ENCODE measurements around the gene SIPA1.

The SIPA1 gene, protein sequence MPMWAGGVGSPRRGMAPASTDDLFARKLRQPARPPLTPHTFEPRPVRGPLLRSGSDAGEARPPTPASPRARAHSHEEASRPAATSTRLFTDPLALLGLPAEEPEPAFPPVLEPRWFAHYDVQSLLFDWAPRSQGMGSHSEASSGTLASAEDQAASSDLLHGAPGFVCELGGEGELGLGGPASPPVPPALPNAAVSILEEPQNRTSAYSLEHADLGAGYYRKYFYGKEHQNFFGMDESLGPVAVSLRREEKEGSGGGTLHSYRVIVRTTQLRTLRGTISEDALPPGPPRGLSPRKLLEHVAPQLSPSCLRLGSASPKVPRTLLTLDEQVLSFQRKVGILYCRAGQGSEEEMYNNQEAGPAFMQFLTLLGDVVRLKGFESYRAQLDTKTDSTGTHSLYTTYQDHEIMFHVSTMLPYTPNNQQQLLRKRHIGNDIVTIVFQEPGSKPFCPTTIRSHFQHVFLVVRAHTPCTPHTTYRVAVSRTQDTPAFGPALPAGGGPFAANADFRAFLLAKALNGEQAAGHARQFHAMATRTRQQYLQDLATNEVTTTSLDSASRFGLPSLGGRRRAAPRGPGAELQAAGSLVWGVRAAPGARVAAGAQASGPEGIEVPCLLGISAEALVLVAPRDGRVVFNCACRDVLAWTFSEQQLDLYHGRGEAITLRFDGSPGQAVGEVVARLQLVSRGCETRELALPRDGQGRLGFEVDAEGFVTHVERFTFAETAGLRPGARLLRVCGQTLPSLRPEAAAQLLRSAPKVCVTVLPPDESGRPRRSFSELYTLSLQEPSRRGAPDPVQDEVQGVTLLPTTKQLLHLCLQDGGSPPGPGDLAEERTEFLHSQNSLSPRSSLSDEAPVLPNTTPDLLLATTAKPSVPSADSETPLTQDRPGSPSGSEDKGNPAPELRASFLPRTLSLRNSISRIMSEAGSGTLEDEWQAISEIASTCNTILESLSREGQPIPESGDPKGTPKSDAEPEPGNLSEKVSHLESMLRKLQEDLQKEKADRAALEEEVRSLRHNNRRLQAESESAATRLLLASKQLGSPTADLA

DNA sequence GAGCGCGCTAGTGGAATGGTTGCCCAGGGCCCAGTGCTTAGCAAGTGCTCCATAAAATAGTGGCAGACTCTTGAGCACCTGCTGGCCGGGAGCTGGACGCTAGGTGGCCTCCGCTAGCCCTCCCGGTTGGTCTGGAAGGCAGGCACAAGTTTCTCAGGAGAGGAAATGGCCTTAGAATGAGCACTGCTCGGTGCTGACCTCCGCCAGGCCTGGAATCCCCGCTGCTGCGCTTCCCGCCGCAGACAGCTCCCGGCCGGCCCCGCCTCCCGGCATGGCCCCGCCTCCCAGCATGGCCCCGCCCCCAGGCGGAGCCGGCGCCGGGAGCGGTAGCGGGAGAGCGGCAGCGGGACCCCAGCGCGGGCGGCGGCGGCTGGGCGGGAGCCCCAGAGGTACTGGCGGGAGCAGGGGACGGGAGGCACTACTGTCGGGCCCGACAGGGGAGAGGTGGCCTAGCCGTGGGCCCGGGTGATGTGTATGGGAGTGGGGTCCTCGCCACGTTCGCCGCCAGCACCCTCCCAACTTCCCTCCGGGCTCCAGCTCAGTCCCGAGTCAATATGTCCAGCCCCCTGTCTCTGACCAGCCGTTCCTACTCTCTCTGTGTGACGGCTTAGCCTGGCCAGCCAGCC lies at the start of gene SIPA1:
Gene SIPA1 (plus strand): TSS at position 308 of the 626 bp plus-strand sequence. CDS start 2,821 bp downstream, outside the sequence.
- peak; percentile 80 for DNase-seq (ENCODE audit: low read depth)
- TF ChIP-seq, protein P1, sequence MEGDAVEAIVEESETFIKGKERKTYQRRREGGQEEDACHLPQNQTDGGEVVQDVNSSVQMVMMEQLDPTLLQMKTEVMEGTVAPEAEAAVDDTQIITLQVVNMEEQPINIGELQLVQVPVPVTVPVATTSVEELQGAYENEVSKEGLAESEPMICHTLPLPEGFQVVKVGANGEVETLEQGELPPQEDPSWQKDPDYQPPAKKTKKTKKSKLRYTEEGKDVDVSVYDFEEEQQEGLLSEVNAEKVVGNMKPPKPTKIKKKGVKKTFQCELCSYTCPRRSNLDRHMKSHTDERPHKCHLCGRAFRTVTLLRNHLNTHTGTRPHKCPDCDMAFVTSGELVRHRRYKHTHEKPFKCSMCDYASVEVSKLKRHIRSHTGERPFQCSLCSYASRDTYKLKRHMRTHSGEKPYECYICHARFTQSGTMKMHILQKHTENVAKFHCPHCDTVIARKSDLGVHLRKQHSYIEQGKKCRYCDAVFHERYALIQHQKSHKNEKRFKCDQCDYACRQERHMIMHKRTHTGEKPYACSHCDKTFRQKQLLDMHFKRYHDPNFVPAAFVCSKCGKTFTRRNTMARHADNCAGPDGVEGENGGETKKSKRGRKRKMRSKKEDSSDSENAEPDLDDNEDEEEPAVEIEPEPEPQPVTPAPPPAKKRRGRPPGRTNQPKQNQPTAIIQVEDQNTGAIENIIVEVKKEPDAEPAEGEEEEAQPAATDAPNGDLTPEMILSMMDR (conservative IDR thresholded peaks at IDR 0.05; ENCODE audit: low read length), result peak; percentile 44
- peak within 1 kb of the TSS; percentile 79 for H3K4me3 ChIP-seq (ENCODE audit: low read length)

DNA sequence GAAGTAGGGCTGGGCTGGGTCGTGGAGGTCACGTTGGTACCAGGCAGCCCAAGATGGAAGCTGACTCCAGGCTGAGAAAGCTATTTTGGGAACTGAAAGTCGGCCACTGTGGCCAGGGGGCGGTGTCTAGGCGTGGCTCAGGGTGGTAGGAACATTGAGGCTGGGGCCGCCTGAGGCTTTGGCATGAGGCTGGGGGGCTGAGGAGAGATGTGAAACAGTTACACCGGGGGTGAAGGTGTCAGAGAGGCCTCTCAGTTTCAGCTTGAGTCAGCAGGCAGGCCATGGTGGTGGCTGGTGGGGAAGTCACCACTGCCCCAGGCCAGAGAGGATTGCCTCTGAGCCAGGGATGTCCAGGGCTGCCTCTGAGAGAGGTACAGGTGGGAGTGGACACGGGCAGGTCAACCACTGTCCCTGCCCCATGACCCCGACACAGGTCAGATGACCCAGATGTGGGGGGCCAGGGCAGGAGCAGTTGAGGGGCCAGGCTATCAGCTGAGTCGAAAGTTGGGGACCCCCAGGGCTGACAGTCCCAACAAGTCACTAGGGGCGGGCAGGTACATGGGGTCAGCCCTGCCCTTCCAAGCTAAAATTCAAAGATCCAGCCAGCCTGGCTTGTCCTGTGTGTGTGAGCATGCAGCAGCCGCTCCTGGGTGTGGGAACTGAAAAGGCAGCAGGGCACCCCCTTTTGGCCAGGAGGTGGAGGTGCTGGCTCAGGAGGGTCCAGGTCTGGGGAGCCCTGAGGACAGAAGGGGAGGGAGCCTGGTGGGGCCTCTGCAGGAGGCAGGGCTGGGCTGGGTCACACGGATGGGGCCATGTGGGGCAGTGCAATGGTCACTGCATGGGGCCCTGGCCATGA lies 49.5 kb upstream of the SIPA1 start:
- TF ChIP-seq, protein P1 (conservative IDR thresholded peaks at IDR 0.05; ENCODE audit: low read length), result peak; percentile 44
- no peak for DNase-seq (ENCODE audit: low read depth)

DNA sequence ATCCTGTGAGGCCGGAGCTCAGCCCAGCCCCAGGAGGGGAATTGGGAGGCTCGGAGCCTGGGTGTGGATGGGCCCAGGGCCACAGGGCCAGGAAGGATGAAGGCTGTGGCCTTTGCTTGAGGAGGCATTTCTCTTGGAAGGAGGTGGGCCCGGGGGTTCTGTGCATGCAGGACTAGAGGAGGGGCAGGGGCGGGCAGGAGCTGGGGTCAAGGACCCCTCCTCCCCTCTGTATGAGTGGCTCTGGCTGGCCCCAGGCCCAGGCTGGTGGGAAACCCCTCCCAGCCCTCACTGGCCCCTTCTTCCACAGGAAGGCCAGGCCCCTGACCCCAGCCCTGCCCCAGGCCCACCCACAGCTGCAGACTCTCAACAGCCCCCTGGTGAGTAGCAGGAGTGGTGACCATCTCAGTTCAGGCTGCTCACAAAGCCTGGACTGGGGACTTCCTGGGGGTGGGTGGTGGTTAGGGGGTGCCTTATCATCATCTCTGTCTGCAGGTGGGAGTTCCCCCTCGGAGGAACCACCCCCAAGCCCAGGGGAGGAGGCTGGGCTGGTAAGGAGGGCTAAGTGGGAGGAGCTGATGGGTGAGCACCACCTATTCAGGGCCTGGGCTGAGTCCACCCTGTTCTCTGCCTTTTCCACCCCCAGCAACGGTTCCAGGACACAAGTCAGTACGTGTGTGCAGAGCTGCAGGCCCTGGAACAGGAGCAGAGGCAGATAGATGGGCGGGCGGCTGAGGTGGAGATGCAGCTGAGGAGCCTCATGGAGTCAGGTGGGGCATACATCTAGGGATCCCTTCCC lies 48.3 kb upstream of the SIPA1 start:
- no peak for DNase-seq (ENCODE audit: low read depth)
- H3K4me3 ChIP-seq (ENCODE audit: low read length), result no peak overlapping the region
- TF ChIP-seq, protein P1 (conservative IDR thresholded peaks at IDR 0.05; ENCODE audit: low read length), result no peak

More for the DNA sequence above, 49.5 kb upstream of the SIPA1 start:
- H3K4me3 ChIP-seq (ENCODE audit: low read length), result no peak overlapping the region

DNA sequence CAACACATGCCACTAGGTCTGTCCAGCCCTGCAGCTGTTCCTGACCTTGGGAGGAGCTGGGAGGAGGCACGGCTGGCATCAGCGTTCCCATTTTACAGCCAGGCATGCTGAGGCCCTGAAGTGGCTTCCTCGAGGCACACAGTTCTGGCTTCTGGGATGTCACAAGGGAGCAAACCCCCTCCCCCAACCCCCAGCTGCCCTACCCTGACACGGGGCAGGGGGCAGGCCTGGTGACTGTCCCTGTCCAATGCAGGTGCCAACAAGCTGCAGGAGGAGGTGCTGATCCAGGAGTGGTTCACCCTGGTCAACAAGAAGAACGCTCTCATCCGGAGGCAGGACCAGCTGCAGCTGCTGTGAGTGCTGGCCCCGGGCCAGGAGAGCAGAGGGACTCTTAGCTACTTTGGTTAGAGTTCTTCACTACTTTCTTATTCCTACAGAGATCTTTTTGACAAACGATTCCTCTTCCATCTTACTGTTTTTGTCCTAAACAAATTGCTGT lies 47.6 kb upstream of the SIPA1 start:
- no peak for DNase-seq (ENCODE audit: low read depth)
- TF ChIP-seq, protein P1 (conservative IDR thresholded peaks at IDR 0.05; ENCODE audit: low read length), result no peak
- H3K4me3 ChIP-seq (ENCODE audit: low read length), result no peak overlapping the region

DNA sequence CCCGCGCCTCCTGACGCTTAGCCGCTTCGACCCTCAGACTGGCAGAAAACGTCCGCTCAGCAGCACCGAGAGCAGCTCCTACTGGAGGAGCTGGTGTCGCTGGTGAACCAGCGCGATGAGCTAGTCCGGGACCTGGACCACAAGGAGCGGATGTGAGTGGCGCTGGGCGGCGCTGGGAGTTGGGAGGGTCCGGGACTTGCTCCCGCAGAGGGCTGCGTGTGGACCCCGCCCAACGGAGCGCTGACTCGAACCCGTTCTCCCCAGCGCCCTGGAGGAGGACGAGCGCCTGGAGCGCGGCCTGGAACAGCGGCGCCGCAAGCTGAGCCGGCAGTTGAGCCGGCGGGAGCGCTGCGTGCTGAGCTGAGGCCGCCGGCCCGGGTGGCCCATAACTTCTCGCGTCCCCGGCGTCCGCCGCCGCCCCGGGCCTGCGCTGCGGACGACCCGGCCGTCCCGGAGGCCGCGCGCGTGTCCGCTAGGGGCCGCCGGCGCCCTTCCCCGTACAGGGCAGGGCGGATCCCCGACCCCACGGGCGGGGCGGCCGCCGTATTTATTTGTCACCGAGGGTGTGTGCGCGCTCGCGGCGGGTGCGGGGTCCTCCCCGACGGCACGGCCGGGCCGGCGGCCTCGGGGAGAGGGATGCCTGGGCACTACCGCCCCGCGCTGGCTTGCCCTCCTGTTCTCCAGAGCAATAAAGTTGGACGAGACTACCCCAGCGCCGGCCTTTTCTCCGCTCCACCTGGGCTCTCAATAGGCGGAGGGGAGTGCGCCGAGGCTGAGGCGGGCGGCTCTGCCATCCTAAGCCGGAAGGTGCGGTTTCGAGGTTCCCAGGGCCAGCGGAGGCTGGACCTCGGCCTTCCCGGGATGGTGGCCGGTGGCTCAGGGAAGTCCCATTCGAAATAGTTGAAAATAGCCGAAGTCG lies 45.7 kb upstream of the SIPA1 start:
- no peak overlapping the region for H3K4me3 ChIP-seq (ENCODE audit: low read length)
- DNase-seq (ENCODE audit: low read depth), result no peak
- TF ChIP-seq, protein P1 (conservative IDR thresholded peaks at IDR 0.05; ENCODE audit: low read length), result no peak
